ENCODE data around the gene KRTAP10-1. TPM values are rescaled to one million over a fixed set of nuclear protein-coding genes. Genes with fewer than 3 reads are reported as not detected.

KRTAP10-1 gene
- total RNA-seq, 1 donor from 2014 or later = not detected

DNA sequence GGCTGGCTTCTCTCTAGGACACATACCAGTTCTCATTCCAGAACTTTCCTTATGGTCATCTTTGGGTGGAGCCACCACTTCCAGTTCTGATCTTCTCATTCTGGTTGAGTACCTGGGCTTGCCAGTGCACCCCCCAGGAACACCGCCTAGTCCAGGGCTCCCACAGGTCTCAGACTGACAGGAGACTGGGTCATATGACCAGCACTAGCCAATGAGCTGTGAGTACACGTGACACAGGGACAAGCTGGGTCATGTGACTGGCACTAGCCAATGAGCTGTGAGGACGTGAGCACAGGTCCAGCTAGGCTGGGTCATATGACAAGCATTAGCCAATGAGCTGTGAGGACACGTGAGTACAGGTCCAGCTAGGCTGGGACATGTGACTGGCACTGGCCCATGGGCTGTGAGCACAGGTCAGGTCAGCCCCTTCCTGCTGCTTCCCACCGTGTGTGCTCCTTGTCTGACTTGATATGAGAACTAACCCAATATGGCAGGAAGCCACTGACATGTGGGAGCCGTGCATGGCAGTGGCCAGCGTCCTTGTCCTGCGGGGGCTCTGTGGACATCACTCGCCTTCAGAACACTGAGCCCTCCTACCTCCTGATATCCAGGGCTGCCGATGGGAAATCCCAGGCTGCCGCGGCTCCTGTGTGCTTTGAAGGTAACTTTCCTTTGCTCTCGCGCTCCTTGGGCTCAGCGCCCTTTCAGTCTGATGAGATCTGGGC is 22.7 kb downstream of the KRTAP10-1 start:
- Mint-ChIP-seq H3K36me3 (ENCODE audit: low read depth, unreplicated experiment) (peaks cover 4% of the 10 kb centered on the region), H3K27me3 (ENCODE audit: unreplicated experiment) (peaks cover 2% of the 10 kb centered on the region), H3K4me1 (ENCODE audit: unreplicated experiment) (no peaks in the 10 kb centered on the region), H3K27ac (ENCODE audit: unreplicated experiment) (no peak overlapping the region), H3K4me3 (ENCODE audit: unreplicated experiment) (no peak overlapping the region), H3K9me3 (ENCODE audit: unreplicated experiment) (no peaks in the 10 kb centered on the region)
- no peak for DNase-seq (ENCODE audit: low spot score)
- TF ChIP-seq, protein P1, sequence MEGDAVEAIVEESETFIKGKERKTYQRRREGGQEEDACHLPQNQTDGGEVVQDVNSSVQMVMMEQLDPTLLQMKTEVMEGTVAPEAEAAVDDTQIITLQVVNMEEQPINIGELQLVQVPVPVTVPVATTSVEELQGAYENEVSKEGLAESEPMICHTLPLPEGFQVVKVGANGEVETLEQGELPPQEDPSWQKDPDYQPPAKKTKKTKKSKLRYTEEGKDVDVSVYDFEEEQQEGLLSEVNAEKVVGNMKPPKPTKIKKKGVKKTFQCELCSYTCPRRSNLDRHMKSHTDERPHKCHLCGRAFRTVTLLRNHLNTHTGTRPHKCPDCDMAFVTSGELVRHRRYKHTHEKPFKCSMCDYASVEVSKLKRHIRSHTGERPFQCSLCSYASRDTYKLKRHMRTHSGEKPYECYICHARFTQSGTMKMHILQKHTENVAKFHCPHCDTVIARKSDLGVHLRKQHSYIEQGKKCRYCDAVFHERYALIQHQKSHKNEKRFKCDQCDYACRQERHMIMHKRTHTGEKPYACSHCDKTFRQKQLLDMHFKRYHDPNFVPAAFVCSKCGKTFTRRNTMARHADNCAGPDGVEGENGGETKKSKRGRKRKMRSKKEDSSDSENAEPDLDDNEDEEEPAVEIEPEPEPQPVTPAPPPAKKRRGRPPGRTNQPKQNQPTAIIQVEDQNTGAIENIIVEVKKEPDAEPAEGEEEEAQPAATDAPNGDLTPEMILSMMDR (IDR thresholded peaks at IDR 0.05; ENCODE audit: unreplicated experiment) = no peak

DNA sequence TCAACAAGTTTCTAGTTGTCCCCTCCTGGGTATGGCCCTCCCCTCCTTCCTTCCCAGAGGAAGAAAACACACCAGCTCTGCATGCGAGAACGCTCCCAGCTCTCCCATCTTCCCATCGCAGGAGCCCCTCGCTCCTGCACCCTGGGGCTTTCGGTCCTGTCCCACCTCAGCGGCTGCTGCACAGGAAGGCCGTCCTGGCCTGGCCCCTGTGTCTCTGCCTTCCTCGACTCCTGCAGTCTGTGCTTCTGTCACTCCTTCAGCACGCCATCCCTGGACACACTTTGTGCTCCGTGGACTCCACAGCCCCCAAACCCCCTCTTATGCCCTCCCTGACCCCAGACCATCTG is 23.2 kb downstream of the KRTAP10-1 start:
- Mint-ChIP-seq H3K27me3 (ENCODE audit: unreplicated experiment) (peaks cover 3% of the 10 kb centered on the region), H3K27ac (ENCODE audit: unreplicated experiment) (no peak overlapping the region), H3K9me3 (ENCODE audit: unreplicated experiment) (no peaks in the 10 kb centered on the region), H3K4me3 (ENCODE audit: unreplicated experiment) (no peak overlapping the region), H3K4me1 (ENCODE audit: unreplicated experiment) (no peaks in the 10 kb centered on the region), H3K36me3 (ENCODE audit: low read depth, unreplicated experiment) (peaks cover 4% of the 10 kb centered on the region)
- DNase-seq (ENCODE audit: low spot score) = no peak
- TF ChIP-seq, protein P1 (IDR thresholded peaks at IDR 0.05; ENCODE audit: unreplicated experiment) = no peak

DNA sequence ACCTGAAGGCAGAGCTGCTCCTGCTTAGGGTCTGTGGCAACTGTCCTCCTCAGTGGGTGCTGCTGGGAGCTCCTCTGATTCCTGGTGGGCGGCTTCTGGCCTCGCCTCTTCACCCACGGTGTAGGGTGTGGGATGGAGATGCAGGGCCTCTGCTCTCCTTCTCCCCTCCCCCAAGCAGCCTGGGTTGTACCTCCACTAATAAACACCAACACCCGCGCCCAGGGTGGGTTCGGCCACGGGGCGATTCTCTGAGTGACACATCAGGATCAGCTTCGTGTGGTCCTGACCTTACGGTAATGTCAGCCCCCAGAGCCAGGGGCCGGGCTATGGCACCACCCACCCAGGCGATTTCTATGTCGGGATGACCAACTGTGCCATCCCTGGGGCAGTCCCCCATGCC is 23.7 kb downstream of the KRTAP10-1 start:
- no peak overlapping the region for H3K4me3 Mint-ChIP-seq (ENCODE audit: unreplicated experiment)
- H3K27ac Mint-ChIP-seq (ENCODE audit: unreplicated experiment) = no peak overlapping the region
- peaks cover 4% of the 10 kb centered on the region for H3K36me3 Mint-ChIP-seq (ENCODE audit: low read depth, unreplicated experiment)
- no peaks in the 10 kb centered on the region for H3K9me3 Mint-ChIP-seq (ENCODE audit: unreplicated experiment)
- H3K27me3 Mint-ChIP-seq (ENCODE audit: unreplicated experiment) = peaks cover 3% of the 10 kb centered on the region
- no peaks in the 10 kb centered on the region for H3K4me1 Mint-ChIP-seq (ENCODE audit: unreplicated experiment)
- DNase-seq (ENCODE audit: low spot score) = no peak
- TF ChIP-seq, protein P1 (IDR thresholded peaks at IDR 0.05; ENCODE audit: unreplicated experiment) = no peak

DNA sequence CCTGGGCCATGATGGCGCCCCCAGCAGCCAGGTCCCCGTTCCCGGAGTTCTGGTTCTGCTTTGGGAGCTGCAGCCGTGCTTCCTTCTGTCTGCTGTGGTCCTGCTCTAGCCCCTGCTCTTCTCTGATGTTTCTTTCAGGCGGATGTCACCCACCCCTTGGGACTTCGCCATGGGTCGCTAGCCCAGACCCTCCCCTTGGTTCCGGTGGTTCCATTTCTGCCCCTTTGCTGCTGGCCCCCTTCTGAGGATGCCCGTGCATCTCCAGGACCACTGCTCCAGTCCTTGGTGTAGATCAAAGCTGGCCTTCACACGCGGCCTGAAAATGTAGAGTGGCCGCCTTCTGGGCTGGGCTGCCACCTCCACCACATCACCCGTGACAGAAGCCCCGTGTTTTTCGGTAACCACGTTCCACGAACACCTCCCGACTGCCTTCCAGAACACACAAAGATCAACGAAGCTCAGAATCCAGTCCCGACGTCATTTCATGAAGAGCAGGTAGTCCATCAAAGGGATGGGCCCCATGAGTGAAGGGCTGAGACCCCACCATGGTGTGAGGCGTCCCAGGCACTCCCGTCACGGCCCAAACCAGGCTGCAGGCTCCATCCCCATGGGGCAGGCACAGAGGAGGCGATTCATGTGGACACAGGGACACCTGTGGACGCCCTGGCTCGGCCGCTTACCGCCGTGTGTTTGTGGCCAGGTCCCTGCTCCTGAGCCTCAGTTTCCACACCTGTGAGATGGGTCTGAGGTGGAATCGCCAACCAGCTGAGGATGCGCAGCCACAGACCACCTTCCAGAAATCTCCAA is 24.4 kb downstream of the KRTAP10-1 start:
- TF ChIP-seq, protein P1 (IDR thresholded peaks at IDR 0.05; ENCODE audit: unreplicated experiment) = no peak
- Mint-ChIP-seq H3K4me3 (ENCODE audit: unreplicated experiment) (no peak overlapping the region), H3K27me3 (ENCODE audit: unreplicated experiment) (peaks cover 3% of the 10 kb centered on the region), H3K9me3 (ENCODE audit: unreplicated experiment) (no peaks in the 10 kb centered on the region), H3K36me3 (ENCODE audit: low read depth, unreplicated experiment) (peaks cover 4% of the 10 kb centered on the region), H3K27ac (ENCODE audit: unreplicated experiment) (no peak overlapping the region), H3K4me1 (ENCODE audit: unreplicated experiment) (no peaks in the 10 kb centered on the region)
- no peak for DNase-seq (ENCODE audit: low spot score)
